Stimulated activated CD4-positive, alpha-beta T cell treated with anti-CD3 and anti-CD28 coated beads, Interleukin-2, amount 100 ng/mL, for 4 hours (primary cell): ENCODE measurements around the gene ORC6.

ENCODE experiments used
- DNase-seq: peaks from one replicate; pipeline ENCODE4 v3.0.0-alpha.2; 2020; ENCODE audit warnings: low read depth

The ORC6 gene

GRCh38 chr16:46731691-46732555 lies 42.5 kb downstream of the ORC6 start:
- DNase-seq: no peak

- no peak for DNase-seq
These were observed 43.1 kb downstream of the ORC6 start for GRCh38 chr16:46732561-46732960.

GRCh38 chr16:46733319-46733830 lies 43.9 kb downstream of the ORC6 start:
- DNase-seq: no peak

- no peak for DNase-seq
These were observed 47.2 kb downstream of the ORC6 start for GRCh38 chr16:46736695-46737094.

GRCh38 chr16:46737621-46738214 lies 48.3 kb downstream of the ORC6 start:
- no peak for DNase-seq

GRCh38 chr16:46739934-46740333 lies 50.5 kb downstream of the ORC6 start:
- no peak for DNase-seq

- no peak for DNase-seq
These were observed 53.8 kb downstream of the ORC6 start for GRCh38 chr16:46743232-46743719.

- no peak for DNase-seq
These were observed 56.2 kb downstream of the ORC6 start for GRCh38 chr16:46745617-46746016.

GRCh38 chr16:46746821-46747776 lies 57.6 kb downstream of the ORC6 start:
- no peak for DNase-seq
